DND-41 (cell line): ENCODE measurements around the gene FHAD1.

ENCODE experiments used
- ATAC-seq: fragments of 200-7000 bp; cut with Tn5 transposase; 3 replicates; pipeline ENCODE4 v1.9.1; 2021; ENCODE audit warnings: low read depth; ENCODE audit not compliant: insufficient read depth
- DNase-seq: peaks from one replicate; pipeline ENCODE4 v3.0.0-alpha.2; 2020
- H2AFZ ChIP-seq: 2 replicates; pipeline ENCODE4 v1.6.0; 2012; ENCODE audit warnings: low read depth, low read length
- H3K27ac ChIP-seq: 2 replicates; pipeline ENCODE4 v1.5.1; 2012; ENCODE audit warnings: low read length, inconsistent platforms
- H3K27me3 ChIP-seq: fragments of 200-600 bp; sonication (generic); 2 replicates; pipeline ENCODE4 v1.6.0; 2012; ENCODE audit warnings: low read length, mild to moderate bottlenecking, inconsistent platforms; ENCODE audit not compliant: insufficient read depth, poor library complexity
- H3K36me3 ChIP-seq: 2 replicates; pipeline ENCODE4 v1.5.1; 2012; ENCODE audit warnings: low read length, inconsistent platforms; ENCODE audit not compliant: insufficient read depth
- H3K4me1 ChIP-seq: 2 replicates; pipeline ENCODE4 v1.5.1; 2012; ENCODE audit warnings: mild to moderate bottlenecking, low read length; ENCODE audit not compliant: insufficient read depth
- H3K4me2 ChIP-seq: 2 replicates; pipeline ENCODE4 v1.6.0; 2012; ENCODE audit warnings: mild to moderate bottlenecking, moderate library complexity, low read length, inconsistent platforms; ENCODE audit not compliant: insufficient read depth
- H3K4me3 ChIP-seq, 2 experiments: fragments of 200-600 bp in 1 of 2; shearing (Covaris generic) in 1 of 2; 2 replicates each; pipeline ENCODE4 v1.5.1; 2012 to 2016; ENCODE audit warnings: inconsistent platforms in 2 of 2, low read length in 2 of 2, mild to moderate bottlenecking in 2 of 2, low read depth in 1 of 2, moderate library complexity in 1 of 2
- H3K79me2 ChIP-seq: 2 replicates; pipeline ENCODE4 v1.6.0; 2012; ENCODE audit warnings: low read length, inconsistent platforms; ENCODE audit not compliant: insufficient read depth
- H3K9ac ChIP-seq: 2 replicates; pipeline ENCODE4 v1.6.0; 2012; ENCODE audit warnings: low read depth, mild to moderate bottlenecking, inconsistent platforms, low read length, moderate library complexity
- H3K9me3 ChIP-seq: 2 replicates; pipeline ENCODE4 v1.5.1; 2012; ENCODE audit warnings: low read length, moderate library complexity, mild to moderate bottlenecking, inconsistent platforms; ENCODE audit not compliant: insufficient read depth, severe bottlenecking
- H4K20me1 ChIP-seq: 2 replicates; pipeline ENCODE4 v1.6.0; 2012; ENCODE audit warnings: low read length; ENCODE audit not compliant: insufficient read depth
- EZH2 ChIP-seq: IDR thresholded peaks from 3 replicates; pipeline ENCODE4 v1.6.1; 2012; ENCODE audit warnings: borderline replicate concordance, low read depth, mild to moderate bottlenecking, moderate library complexity, low read length, inconsistent platforms; ENCODE audit not compliant: severe bottlenecking
- TF ChIP-seq, protein P1 (sequence below): IDR thresholded peaks from 2 replicates; pipeline ENCODE4 v1.5.1; 2012; ENCODE audit warnings: borderline replicate concordance, low read length, moderate library complexity, mild to moderate bottlenecking; ENCODE audit not compliant: poor library complexity, severe bottlenecking; ENCODE audit errors: extremely low read depth

FHAD1 gene

DNA sequence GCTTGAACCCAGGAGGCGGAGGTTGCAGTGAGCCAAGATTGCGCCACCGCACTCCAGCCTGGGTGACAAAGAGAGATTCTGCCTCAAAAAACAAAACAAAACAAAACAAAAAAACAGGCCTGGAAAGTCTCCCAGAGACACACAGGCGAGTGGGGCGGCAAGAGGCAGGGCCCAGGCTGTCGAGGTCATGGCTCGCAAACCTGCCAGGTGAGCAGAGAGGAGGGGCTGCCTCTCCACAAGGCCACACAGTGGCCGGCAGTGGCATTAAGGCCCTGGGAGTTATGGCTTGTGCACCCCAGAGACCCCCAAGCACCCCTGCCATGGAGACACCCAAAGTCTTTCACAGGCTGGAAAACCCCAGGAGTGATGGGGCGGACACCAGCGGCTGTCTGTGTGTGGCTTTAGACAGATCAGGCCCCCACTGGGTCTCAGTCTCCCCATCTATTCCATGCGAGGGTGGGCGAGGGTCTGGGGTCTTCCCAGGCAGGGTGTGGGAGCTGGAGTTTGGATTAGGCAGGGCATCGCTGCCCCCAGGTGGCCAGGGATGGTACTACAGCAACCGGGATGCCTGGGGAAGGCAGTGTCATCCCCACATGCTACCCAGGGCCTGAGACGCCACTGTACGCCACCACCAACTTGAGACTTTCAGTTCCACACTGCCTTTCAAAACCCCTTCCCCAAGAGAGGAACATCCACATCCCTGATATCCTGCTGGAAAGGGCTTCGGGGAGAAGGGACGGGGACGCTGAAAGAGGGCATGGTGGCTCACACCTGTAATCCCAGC is 184.0 kb downstream of the FHAD1 start:
- DNase-seq, result peak; percentile 73
- TF ChIP-seq EZH2, result no peak
- TF ChIP-seq, protein P1, sequence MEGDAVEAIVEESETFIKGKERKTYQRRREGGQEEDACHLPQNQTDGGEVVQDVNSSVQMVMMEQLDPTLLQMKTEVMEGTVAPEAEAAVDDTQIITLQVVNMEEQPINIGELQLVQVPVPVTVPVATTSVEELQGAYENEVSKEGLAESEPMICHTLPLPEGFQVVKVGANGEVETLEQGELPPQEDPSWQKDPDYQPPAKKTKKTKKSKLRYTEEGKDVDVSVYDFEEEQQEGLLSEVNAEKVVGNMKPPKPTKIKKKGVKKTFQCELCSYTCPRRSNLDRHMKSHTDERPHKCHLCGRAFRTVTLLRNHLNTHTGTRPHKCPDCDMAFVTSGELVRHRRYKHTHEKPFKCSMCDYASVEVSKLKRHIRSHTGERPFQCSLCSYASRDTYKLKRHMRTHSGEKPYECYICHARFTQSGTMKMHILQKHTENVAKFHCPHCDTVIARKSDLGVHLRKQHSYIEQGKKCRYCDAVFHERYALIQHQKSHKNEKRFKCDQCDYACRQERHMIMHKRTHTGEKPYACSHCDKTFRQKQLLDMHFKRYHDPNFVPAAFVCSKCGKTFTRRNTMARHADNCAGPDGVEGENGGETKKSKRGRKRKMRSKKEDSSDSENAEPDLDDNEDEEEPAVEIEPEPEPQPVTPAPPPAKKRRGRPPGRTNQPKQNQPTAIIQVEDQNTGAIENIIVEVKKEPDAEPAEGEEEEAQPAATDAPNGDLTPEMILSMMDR, result peak; percentile 98
- H3K36me3 ChIP-seq, result peaks cover 16% of the 10 kb centered on the region
- no peak overlapping the region for H2AFZ ChIP-seq
- H3K27ac ChIP-seq, result no peak overlapping the region
- H3K9me3 ChIP-seq, result no peaks in the 10 kb centered on the region
- H3K79me2 ChIP-seq, result no peaks in the 10 kb centered on the region
- no peak overlapping the region for H3K4me2 ChIP-seq
- peak; percentile 85 for ATAC-seq
- no peaks in the 10 kb centered on the region for H3K4me1 ChIP-seq
- H3K27me3 ChIP-seq, result no peaks in the 10 kb centered on the region
- H3K4me3 ChIP-seq, result no peak overlapping the region
- peaks cover 8% of the 10 kb centered on the region; the same call in 1 of the 2 replicates for H4K20me1 ChIP-seq
- H3K9ac ChIP-seq, result no peak overlapping the region

DNA sequence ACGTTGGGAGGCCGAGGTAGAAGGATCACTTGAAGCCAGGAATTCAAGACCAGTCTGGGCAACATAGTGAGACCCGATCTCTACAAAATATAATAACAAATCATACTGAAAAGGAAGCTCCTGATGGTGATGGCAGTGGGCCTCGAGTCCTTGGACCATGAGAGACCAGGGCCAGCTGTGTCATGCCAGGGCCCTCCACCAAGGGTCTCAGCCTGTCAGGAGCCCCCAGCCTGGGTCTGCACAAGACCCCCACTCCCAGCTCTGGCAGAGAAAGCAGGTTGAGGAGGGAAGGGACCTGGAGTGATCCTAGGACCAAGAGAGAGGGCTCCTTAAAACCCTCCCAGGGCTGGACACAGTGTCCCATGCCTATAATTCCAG is 184.5 kb downstream of the FHAD1 start:
- H3K4me1 ChIP-seq, result no peaks in the 10 kb centered on the region
- ATAC-seq (peak; percentile 7; the same call in 1 of the 3 replicates), DNase-seq (no peak)
- no peak overlapping the region for H2AFZ ChIP-seq
- no peak overlapping the region for H3K27ac ChIP-seq
- no peaks in the 10 kb centered on the region for H3K9me3 ChIP-seq
- H3K36me3 ChIP-seq, result peaks cover 10% of the 10 kb centered on the region
- no peak overlapping the region for H3K9ac ChIP-seq
- no peaks in the 10 kb centered on the region for H3K27me3 ChIP-seq
- TF ChIP-seq EZH2, result no peak
- TF ChIP-seq, protein P1, result no peak
- H4K20me1 ChIP-seq, result peaks cover 2% of the 10 kb centered on the region; the same call in 1 of the 2 replicates
- no peak overlapping the region for H3K4me2 ChIP-seq
- H3K79me2 ChIP-seq, result no peaks in the 10 kb centered on the region
- H3K4me3 ChIP-seq, result no peak overlapping the region

DNA sequence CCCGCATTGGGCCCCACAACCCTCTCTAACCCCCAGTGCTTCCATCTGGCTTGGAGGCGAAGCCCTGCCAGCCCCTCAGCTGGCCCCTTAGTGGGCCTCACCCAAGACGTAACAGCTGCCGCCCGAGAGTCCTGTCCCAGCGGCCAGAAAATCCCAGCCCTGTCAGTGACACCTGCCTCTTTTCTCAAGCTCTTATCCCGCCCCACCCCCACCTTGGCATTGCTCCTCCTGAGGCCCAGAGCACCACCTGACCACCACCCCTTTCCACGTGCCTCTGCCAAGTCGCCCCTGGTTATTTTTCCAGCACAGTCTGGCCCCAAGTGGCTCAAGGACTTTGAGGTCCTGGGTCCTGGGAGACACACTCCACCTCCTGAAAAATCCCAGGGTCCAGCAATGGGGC is 185.3 kb downstream of the FHAD1 start:
- Histone ChIP-seq H3K36me3 (peaks cover 3% of the 10 kb centered on the region), H3K27me3 (no peaks in the 10 kb centered on the region), H3K4me1 (no peaks in the 10 kb centered on the region), H4K20me1 (0 out of 2 replicates have a peak, but pooled peaks cover 2% of the 10 kb centered on the region), H3K79me2 (no peaks in the 10 kb centered on the region), H3K27ac (no peak overlapping the region), H3K4me3 (no peak overlapping the region), H3K4me2 (no peak overlapping the region), H3K9ac (no peak overlapping the region), H3K9me3 (no peaks in the 10 kb centered on the region), H2AFZ (no peak overlapping the region)
- no peak for TF ChIP-seq EZH2
- TF ChIP-seq, protein P1, result no peak
- DNase-seq, result no peak
- no peak for ATAC-seq
